Measurements from ENCODE around the gene HBQ1.
"Not testable (repeated sequence)": the region's sequence is repeated elsewhere in the genome, so short reads cannot be mapped to it uniquely, and the experiment has no call there.

HBQ1 gene

DNA sequence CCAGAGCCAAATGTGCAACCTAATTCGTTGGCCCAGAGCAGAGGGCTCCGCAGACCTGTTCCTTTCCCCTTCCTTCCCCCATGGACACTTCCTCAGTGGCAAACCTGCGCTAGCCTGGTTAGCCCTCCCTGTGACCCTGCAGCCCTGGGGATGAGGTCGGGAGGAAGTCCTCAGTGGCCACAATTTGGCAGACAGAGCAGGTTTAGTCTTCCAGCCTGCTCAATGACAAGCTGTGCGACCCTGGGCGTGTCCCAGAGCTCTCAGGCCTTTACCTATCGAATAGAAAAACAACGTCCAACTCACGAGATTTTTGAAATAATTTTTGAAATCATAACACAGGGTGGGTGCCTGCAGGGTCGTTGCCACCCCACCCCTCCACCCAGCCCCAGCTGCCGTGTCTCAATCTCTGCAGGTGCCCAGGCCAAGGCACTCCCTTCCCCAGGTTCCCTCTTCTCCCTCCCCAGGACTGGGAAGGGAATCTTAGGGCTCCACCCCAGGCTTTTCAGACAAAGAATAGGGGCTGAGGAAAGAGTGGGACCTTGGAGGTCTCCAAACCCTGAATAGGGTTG lies 13.1 kb upstream of the HBQ1 start:
- TF ChIP-seq, protein P1, sequence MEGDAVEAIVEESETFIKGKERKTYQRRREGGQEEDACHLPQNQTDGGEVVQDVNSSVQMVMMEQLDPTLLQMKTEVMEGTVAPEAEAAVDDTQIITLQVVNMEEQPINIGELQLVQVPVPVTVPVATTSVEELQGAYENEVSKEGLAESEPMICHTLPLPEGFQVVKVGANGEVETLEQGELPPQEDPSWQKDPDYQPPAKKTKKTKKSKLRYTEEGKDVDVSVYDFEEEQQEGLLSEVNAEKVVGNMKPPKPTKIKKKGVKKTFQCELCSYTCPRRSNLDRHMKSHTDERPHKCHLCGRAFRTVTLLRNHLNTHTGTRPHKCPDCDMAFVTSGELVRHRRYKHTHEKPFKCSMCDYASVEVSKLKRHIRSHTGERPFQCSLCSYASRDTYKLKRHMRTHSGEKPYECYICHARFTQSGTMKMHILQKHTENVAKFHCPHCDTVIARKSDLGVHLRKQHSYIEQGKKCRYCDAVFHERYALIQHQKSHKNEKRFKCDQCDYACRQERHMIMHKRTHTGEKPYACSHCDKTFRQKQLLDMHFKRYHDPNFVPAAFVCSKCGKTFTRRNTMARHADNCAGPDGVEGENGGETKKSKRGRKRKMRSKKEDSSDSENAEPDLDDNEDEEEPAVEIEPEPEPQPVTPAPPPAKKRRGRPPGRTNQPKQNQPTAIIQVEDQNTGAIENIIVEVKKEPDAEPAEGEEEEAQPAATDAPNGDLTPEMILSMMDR (IDR thresholded peaks at IDR 0.05; ENCODE audit: low read depth, low read length, poor library complexity, severe bottlenecking) = no peak
- TF ChIP-seq EZH2phosphoT487 (IDR thresholded peaks at IDR 0.05; ENCODE audit: borderline replicate concordance, low read length) = no peak
- no peaks in the 10 kb centered on the region for H3K9me2 ChIP-seq (replicated peaks; ENCODE audit: control insufficient read depth, low read length)
- H3K36me3 ChIP-seq (ENCODE audit: control insufficient read depth, low read length) = no peaks in the 10 kb centered on the region
- peaks cover under 1% of the 10 kb centered on the region; the same call in 1 of the 2 replicates for H3F3A ChIP-seq (ENCODE audit: control insufficient read depth, insufficient read depth)
- no peaks in the 10 kb centered on the region; the same call in 1 of the 2 replicates for H4K20me1 ChIP-seq (ENCODE audit: control insufficient read depth, insufficient read depth, low read depth, low read length)
- H3K4me2 ChIP-seq (ENCODE audit: low read length) = no peak overlapping the region
- H3K4me3 ChIP-seq (ENCODE audit: low read length) = no peak overlapping the region
- peaks cover 8% of the 10 kb centered on the region for H3K4me1 ChIP-seq (ENCODE audit: control insufficient read depth, low read length)
- no peak overlapping the region for H3K27ac ChIP-seq (ENCODE audit: low read depth, low read length)
- H3K79me2 ChIP-seq (ENCODE audit: control insufficient read depth, low read length) = no peaks in the 10 kb centered on the region
- H3K27me3 ChIP-seq (ENCODE audit: control insufficient read depth, low read length) = peaks cover 50% of the 10 kb centered on the region
- no peaks in the 10 kb centered on the region for H3K9me3 ChIP-seq (ENCODE audit: control insufficient read depth, insufficient read depth, low read length)

DNA sequence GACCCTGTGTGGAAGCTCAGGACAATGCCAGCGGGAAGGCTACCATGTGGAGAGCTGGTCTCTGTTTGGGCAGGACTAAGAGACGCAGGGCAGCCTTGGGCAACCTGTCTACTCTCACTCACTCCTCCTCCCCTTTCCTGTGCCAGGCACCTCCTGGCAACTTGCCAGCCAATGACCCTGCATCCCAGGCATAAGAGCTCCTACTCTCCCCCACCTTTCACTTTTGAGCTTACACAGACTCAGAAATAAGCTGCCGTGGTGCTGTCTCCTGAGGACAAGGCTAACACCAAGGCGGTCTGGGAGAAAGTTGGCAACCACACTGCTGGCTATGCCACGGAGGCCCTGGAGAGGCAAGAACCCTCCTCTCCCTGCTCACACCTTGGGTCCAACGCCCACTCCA lies 11.8 kb upstream of the HBQ1 start:
- no peaks in the 10 kb centered on the region; the same call in 1 of the 2 replicates for H3F3A ChIP-seq (ENCODE audit: control insufficient read depth, insufficient read depth)
- no peaks in the 10 kb centered on the region for H3K9me3 ChIP-seq (ENCODE audit: control insufficient read depth, insufficient read depth, low read length)
- H3K27me3 ChIP-seq (ENCODE audit: control insufficient read depth, low read length) = peaks cover 51% of the 10 kb centered on the region
- H3K4me2 ChIP-seq (ENCODE audit: low read length) = no peak overlapping the region
- no peak overlapping the region for H3K27ac ChIP-seq (ENCODE audit: low read depth, low read length)
- no peaks in the 10 kb centered on the region for H3K36me3 ChIP-seq (ENCODE audit: control insufficient read depth, low read length)
- H4K20me1 ChIP-seq (ENCODE audit: control insufficient read depth, insufficient read depth, low read depth, low read length) = no peaks in the 10 kb centered on the region
- TF ChIP-seq EZH2phosphoT487 (IDR thresholded peaks at IDR 0.05; ENCODE audit: borderline replicate concordance, low read length) = no peak
- TF ChIP-seq, protein P1 (IDR thresholded peaks at IDR 0.05; ENCODE audit: low read depth, low read length, poor library complexity, severe bottlenecking) = no peak
- no peak overlapping the region for H3K4me3 ChIP-seq (ENCODE audit: low read length)
- no peaks in the 10 kb centered on the region for H3K79me2 ChIP-seq (ENCODE audit: control insufficient read depth, low read length)
- 0 out of 2 replicates have a peak, but pooled peaks cover 3% of the 10 kb centered on the region for H3K4me1 ChIP-seq (ENCODE audit: control insufficient read depth, low read length)
- no peaks in the 10 kb centered on the region for H3K9me2 ChIP-seq (replicated peaks; ENCODE audit: control insufficient read depth, low read length)

GRCh38 chr16:169014-169413 lies 11.2 kb upstream of the HBQ1 start:
- H3K27me3 ChIP-seq (ENCODE audit: control insufficient read depth, low read length) = peaks cover 53% of the 10 kb centered on the region
- H3K4me1 ChIP-seq (ENCODE audit: control insufficient read depth, low read length) = 0 out of 2 replicates have a peak, but pooled peaks cover 3% of the 10 kb centered on the region
- no peaks in the 10 kb centered on the region for H3K9me2 ChIP-seq (replicated peaks; ENCODE audit: control insufficient read depth, low read length)
- H3K27ac ChIP-seq (ENCODE audit: low read depth, low read length) = no peak overlapping the region
- H3K79me2 ChIP-seq (ENCODE audit: control insufficient read depth, low read length) = no peaks in the 10 kb centered on the region
- no peak overlapping the region for H3K4me3 ChIP-seq (ENCODE audit: low read length)
- H3K4me2 ChIP-seq (ENCODE audit: low read length) = no peak overlapping the region
- no peaks in the 10 kb centered on the region for H3K9me3 ChIP-seq (ENCODE audit: control insufficient read depth, insufficient read depth, low read length)
- TF ChIP-seq EZH2phosphoT487 (IDR thresholded peaks at IDR 0.05; ENCODE audit: borderline replicate concordance, low read length) = no peak
- TF ChIP-seq, protein P1 (IDR thresholded peaks at IDR 0.05; ENCODE audit: low read depth, low read length, poor library complexity, severe bottlenecking) = no peak
- no peaks in the 10 kb centered on the region for H3K36me3 ChIP-seq (ENCODE audit: control insufficient read depth, low read length)
- no peaks in the 10 kb centered on the region for H4K20me1 ChIP-seq (ENCODE audit: control insufficient read depth, insufficient read depth, low read depth, low read length)
- no peaks in the 10 kb centered on the region; the same call in 1 of the 2 replicates for H3F3A ChIP-seq (ENCODE audit: control insufficient read depth, insufficient read depth)

GRCh38 chr16:170088-170507 lies 10.2 kb upstream of the HBQ1 start:
- not testable (repeated sequence) for H3K79me2 ChIP-seq (ENCODE audit: control insufficient read depth, low read length); H3F3A ChIP-seq (ENCODE audit: control insufficient read depth, insufficient read depth); H3K9me2 ChIP-seq (replicated peaks; ENCODE audit: control insufficient read depth, low read length); H3K4me2 ChIP-seq (ENCODE audit: low read length); H3K9me3 ChIP-seq (ENCODE audit: control insufficient read depth, insufficient read depth, low read length); H4K20me1 ChIP-seq (ENCODE audit: control insufficient read depth, insufficient read depth, low read depth, low read length); H3K4me3 ChIP-seq (ENCODE audit: low read length); H3K27ac ChIP-seq (ENCODE audit: low read depth, low read length); H3K36me3 ChIP-seq (ENCODE audit: control insufficient read depth, low read length); H3K4me1 ChIP-seq (ENCODE audit: control insufficient read depth, low read length)
- peaks cover 60% of the 10 kb centered on the region for H3K27me3 ChIP-seq (ENCODE audit: control insufficient read depth, low read length)

All from DOHH2 (cell line).